K562 (cell line): ENCODE measurements around the gene ZBTB16. TPM values are rescaled to one million over a fixed set of nuclear protein-coding genes. Genes with fewer than 3 reads are reported as not detected.

Experiments used
- CBX8 ChIP-seq: fragments of 200-600 bp; sonication (generic); IDR thresholded peaks from 2 replicates; pipeline ENCODE4 v1.6.1; 2012; ENCODE audit warnings: borderline replicate concordance, mixed run types, low read depth, mild to moderate bottlenecking, moderate library complexity, mixed read lengths, low read length, control low read depth, inconsistent platforms; ENCODE audit not compliant: poor library complexity, severe bottlenecking; ENCODE audit errors: extremely low read depth
- SRSF9 ChIP-seq: fragments of 200-400 bp; formaldehyde crosslinking; IDR thresholded peaks from 2 replicates; pipeline ENCODE4 v1.6.1; 2017; ENCODE audit warnings: low read depth, low read length, borderline replicate concordance
- TAF7 ChIP-seq: fragments of 450-650 bp; IDR thresholded peaks from 2 replicates; pipeline ENCODE4 v1.6.1; 2016; ENCODE audit warnings: missing genetic modification characterization, missing compliant biosample characterization
- TCF15 ChIP-seq: fragments of 250-450 bp; sonication (Bioruptor Pico); IDR thresholded peaks from 2 replicates; pipeline ENCODE4 v1.8.0; 2022; ENCODE audit warnings: moderate library complexity, mild to moderate bottlenecking, inconsistent platforms
- TEAD2 ChIP-seq: fragments of 450-650 bp; IDR thresholded peaks from 2 replicates; pipeline ENCODE4 v1.6.1; 2016; ENCODE audit warnings: missing genetic modification characterization, control low read depth, missing compliant biosample characterization
- TFAP4 ChIP-seq: sonication (generic); formaldehyde crosslinking; IDR thresholded peaks from 2 replicates; pipeline ENCODE4 v1.8.0; 2022; ENCODE audit warnings: missing genetic modification reagents, mild to moderate bottlenecking, moderate library complexity, borderline replicate concordance
- ZNF354B ChIP-seq: fragments of 250-450 bp; sonication (Bioruptor Pico); IDR thresholded peaks from 2 replicates; pipeline ENCODE4 v1.4.0; 2020
- ZNF696 ChIP-seq: fragments of 250-450 bp; sonication (Bioruptor Pico); conservative IDR thresholded peaks from 2 replicates; pipeline ENCODE4 v1.4.0; 2020; ENCODE audit warnings: mild to moderate bottlenecking, moderate library complexity
- polyA plus RNA-seq, 8 experiments: library from polyadenylated mRNA; depleted of rRNA in 4 of 8; stranded (reverse) in 5 of 8; unstranded in 3 of 8; fragments of >200 nt; fragmentation: Nextera tagmentation in 2 of 8; fragmentation: Illumina TruSeq in 1 of 8; extraction: Ambion mirVana in 2 of 8; extraction: Trizol in 1 of 8; gene quantifications; 2 replicates each; pipeline versions ENCODE4 v1.2.1 to v1.2.3, GENCODE V29; 2011 to 2014; ENCODE audit warnings: inconsistent platforms in 1 of 8, missing spikeins in 1 of 8
- total RNA-seq, 7 experiments: library from RNA; depleted of rRNA in 6 of 7; stranded (reverse); fragments of >200 nt in 6 of 7; fragmentation: Illumina TruSeq in 2 of 7; extraction: Trizol in 2 of 7; gene quantifications; 2 replicates each; pipeline versions ENCODE4 v1.2.1 to v1.2.3, GENCODE V29; 2011 to 2021; ENCODE audit warnings: low replicate concordance in 1 of 7

Gene ZBTB16
- total and polyA plus RNA-seq, 9 of the 15 experiments (the other 6 are each of a cell fraction or from before 2014, with no cell fraction given): 0.06 to 0.40 (median 0.24) TPM; not detected in 4

GRCh38 chr11:114298710-114299109 is 239.2 kb downstream of the ZBTB16 start (continued):
- TF ChIP-seq TFAP4 (no peak), TEAD2 (tag) (no peak), ZNF354B (CRISPR knock-in tag) (no peak), SRSF9 (no peak), TAF7 (tag) (no peak), TCF15 (CRISPR knock-in tag) (no peak), ZNF696 (CRISPR knock-in tag) (no peak), CBX8 (no peak)

Other genes starting within 250 kb of the ZBTB16 start
- gene USP28, start 184.1 kb upstream of the ZBTB16 start, total RNA-seq (2014; rRNA removed): 16.1 and 18.8 TPM in 2 replicates
- gene USP28, start 184.1 kb upstream of the ZBTB16 start, total RNA-seq (2014; rRNA removed; fragmentation: Illumina TruSeq; extraction: Trizol): 35.9 and 41.8 TPM in 2 replicates
- 28.0 and 28.5 TPM in 2 replicates for gene USP28, start 184.1 kb upstream of the ZBTB16 start, total RNA-seq (2015; rRNA removed; fragmentation: Illumina TruSeq; extraction: Trizol)
- gene USP28, start 184.1 kb upstream of the ZBTB16 start, total RNA-seq (2021): 20.3 and 20.9 TPM in 2 replicates
- gene USP28, start 184.1 kb upstream of the ZBTB16 start, polyA plus RNA-seq (2011; rRNA removed): 36.4 and 43.5 TPM in 2 replicates
- gene USP28, start 184.1 kb upstream of the ZBTB16 start, polyA plus RNA-seq (2014; fragmentation: Illumina TruSeq; extraction: Trizol): 29.1 and 42.7 TPM in 2 replicates
- 1 to 10 TPM; 3.7 to 7.1 TPM for gene USP28, start 184.1 kb upstream of the ZBTB16 start, polyA plus RNA-seq (2014; fragmentation: Nextera tagmentation; extraction: Ambion mirVana)
- gene USP28, start 184.1 kb upstream of the ZBTB16 start, polyA plus RNA-seq (2014; rRNA removed): 18.7 and 20.7 TPM in 2 replicates
- gene HTR3B, start 154.9 kb upstream of the ZBTB16 start, total RNA-seq (2014; rRNA removed): not detected in 2 replicates
- not detected in 2 replicates for gene HTR3B, start 154.9 kb upstream of the ZBTB16 start, total RNA-seq (2014; rRNA removed; fragmentation: Illumina TruSeq; extraction: Trizol)
- not detected in 2 replicates for gene HTR3B, start 154.9 kb upstream of the ZBTB16 start, total RNA-seq (2015; rRNA removed; fragmentation: Illumina TruSeq; extraction: Trizol)
- gene HTR3B, start 154.9 kb upstream of the ZBTB16 start, total RNA-seq (2021): not detected in 2 replicates
- gene HTR3B, start 154.9 kb upstream of the ZBTB16 start, polyA plus RNA-seq (2011; rRNA removed): not detected in 2 replicates
- not detected in 2 replicates for gene HTR3B, start 154.9 kb upstream of the ZBTB16 start, polyA plus RNA-seq (2014; fragmentation: Illumina TruSeq; extraction: Trizol)
- not detected for gene HTR3B, start 154.9 kb upstream of the ZBTB16 start, polyA plus RNA-seq (2014; fragmentation: Nextera tagmentation; extraction: Ambion mirVana)
- not detected in 2 replicates for gene HTR3B, start 154.9 kb upstream of the ZBTB16 start, polyA plus RNA-seq (2014; rRNA removed)
- not detected in 2 replicates for gene HTR3A, start 84.6 kb upstream of the ZBTB16 start, total RNA-seq (2014; rRNA removed)
- gene HTR3A, start 84.6 kb upstream of the ZBTB16 start, total RNA-seq (2014; rRNA removed; fragmentation: Illumina TruSeq; extraction: Trizol): not detected in 2 replicates
- not detected in 2 replicates for gene HTR3A, start 84.6 kb upstream of the ZBTB16 start, total RNA-seq (2015; rRNA removed; fragmentation: Illumina TruSeq; extraction: Trizol)
- not detected in 2 replicates for gene HTR3A, start 84.6 kb upstream of the ZBTB16 start, total RNA-seq (2021)
- gene HTR3A, start 84.6 kb upstream of the ZBTB16 start, polyA plus RNA-seq (2011; rRNA removed): not detected in 2 replicates
- gene HTR3A, start 84.6 kb upstream of the ZBTB16 start, polyA plus RNA-seq (2014; fragmentation: Illumina TruSeq; extraction: Trizol): not detected in 2 replicates
- gene HTR3A, start 84.6 kb upstream of the ZBTB16 start, polyA plus RNA-seq (2014; fragmentation: Nextera tagmentation; extraction: Ambion mirVana): not detected
- not detected in 2 replicates for gene HTR3A, start 84.6 kb upstream of the ZBTB16 start, polyA plus RNA-seq (2014; rRNA removed)
- gene NNMT, start 236.7 kb downstream of the ZBTB16 start, total RNA-seq (2014; rRNA removed): 14.3 and 14.6 TPM in 2 replicates
- 9.3 and 11.0 TPM in 2 replicates for gene NNMT, start 236.7 kb downstream of the ZBTB16 start, total RNA-seq (2014; rRNA removed; fragmentation: Illumina TruSeq; extraction: Trizol)
- 8.6 and 9.5 TPM in 2 replicates for gene NNMT, start 236.7 kb downstream of the ZBTB16 start, total RNA-seq (2015; rRNA removed; fragmentation: Illumina TruSeq; extraction: Trizol)
- gene NNMT, start 236.7 kb downstream of the ZBTB16 start, total RNA-seq (2021): 11.2 and 11.7 TPM in 2 replicates
- 9.8 and 15.0 TPM in 2 replicates for gene NNMT, start 236.7 kb downstream of the ZBTB16 start, polyA plus RNA-seq (2011; rRNA removed)
- 6.1 and 9.1 TPM in 2 replicates for gene NNMT, start 236.7 kb downstream of the ZBTB16 start, polyA plus RNA-seq (2014; fragmentation: Illumina TruSeq; extraction: Trizol)
- gene NNMT, start 236.7 kb downstream of the ZBTB16 start, polyA plus RNA-seq (2014; fragmentation: Nextera tagmentation; extraction: Ambion mirVana): 10 to 100 TPM; 10.0 to 13.4 TPM
- gene NNMT, start 236.7 kb downstream of the ZBTB16 start, polyA plus RNA-seq (2014; rRNA removed): 9.0 and 11.5 TPM in 2 replicates